Measurements from ENCODE around the gene ARL15. TPM values are rescaled to one million over a fixed set of nuclear protein-coding genes. Genes with fewer than 3 reads are reported as not detected.
A peak's percentile ranks its signal among the peaks of the same experiment; 100 is the strongest.

ARL15 gene
- total RNA-seq, 2 experiments from 2014 or later = 13.5 to 13.8 TPM

DNA sequence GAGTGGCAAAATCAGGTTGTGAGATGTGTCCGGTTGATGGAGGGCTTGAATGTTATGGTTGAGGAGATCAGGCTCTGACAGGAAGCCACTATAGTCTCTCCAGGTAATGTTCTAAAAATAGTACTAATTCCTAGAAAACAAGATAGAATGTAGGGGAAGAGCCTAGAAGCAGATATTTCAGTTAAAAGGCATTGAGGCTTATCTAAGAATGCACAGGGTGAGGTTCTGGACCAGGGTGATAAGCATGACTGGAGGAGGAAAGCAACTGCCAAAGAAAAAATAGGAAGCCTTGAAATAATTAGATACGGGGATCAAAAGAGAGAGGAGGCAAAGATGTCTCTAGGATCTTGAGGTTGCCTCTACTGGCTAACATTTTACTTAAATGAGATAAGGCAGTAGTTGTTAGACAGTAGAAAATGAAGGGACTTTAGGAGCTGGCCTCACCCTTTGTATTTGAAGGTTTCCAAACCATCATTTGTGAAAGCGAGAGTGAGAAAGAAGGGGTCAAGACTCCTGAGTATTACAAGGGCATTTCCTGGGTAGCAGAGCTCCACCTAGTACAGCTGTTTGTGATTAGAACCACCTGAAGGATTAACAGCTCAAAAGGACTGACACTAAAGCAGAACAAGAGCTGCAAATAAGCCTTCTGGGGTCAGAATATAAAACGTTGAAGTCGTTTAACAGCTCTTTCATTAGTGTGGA, 15.4 kb upstream of the ARL15 start:
- Mint-ChIP-seq H3K27ac (no peak overlapping the region), H3K4me1 (peaks cover 8% of the 10 kb centered on the region), H3K27me3 (peaks cover 13% of the 10 kb centered on the region), H3K9me3 (no peaks in the 10 kb centered on the region), H3K4me3 (no peak overlapping the region), H3K36me3 (ENCODE audit: low read depth) (no peaks in the 10 kb centered on the region)
- POLR2A ChIA-PET = no interaction called here
- no peak for DNase-seq
- CTCF ChIA-PET = no interaction called here

DNA sequence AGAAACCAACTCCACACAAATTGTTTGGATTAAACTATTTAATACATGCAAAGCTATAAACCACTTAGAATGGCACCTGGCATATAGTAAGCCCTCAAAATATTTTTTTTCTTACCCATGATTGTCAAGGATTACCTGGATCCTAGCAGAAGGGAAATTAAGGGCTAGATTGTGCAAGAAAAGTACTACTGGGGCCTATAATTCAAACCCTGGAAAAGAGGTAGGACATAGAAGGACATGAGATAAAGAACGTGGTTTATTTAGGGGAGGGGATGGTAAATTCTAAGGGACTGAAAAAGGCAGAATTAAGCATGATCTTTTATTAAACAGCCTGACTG, 14.9 kb upstream of the ARL15 start:
- DNase-seq = no peak
- peaks cover 15% of the 10 kb centered on the region for H3K27me3 Mint-ChIP-seq
- ChIA-PET CTCF (interaction anchor here (1.4 kb wide), 1 partner anchor 21 kb away, joined by 4 read pairs; no protein-coding TSS in a partner anchor), POLR2A (no interaction called here)
- H3K4me3 Mint-ChIP-seq = no peak overlapping the region
- no peaks in the 10 kb centered on the region for H3K9me3 Mint-ChIP-seq
- no peak overlapping the region for H3K27ac Mint-ChIP-seq
- no peaks in the 10 kb centered on the region for H3K36me3 Mint-ChIP-seq (ENCODE audit: low read depth)
- H3K4me1 Mint-ChIP-seq = peaks cover 8% of the 10 kb centered on the region

GRCh38 chr5:54324651-54325271, 14.4 kb upstream of the ARL15 start:
- Mint-ChIP-seq H3K9me3 (no peaks in the 10 kb centered on the region), H3K36me3 (ENCODE audit: low read depth) (no peaks in the 10 kb centered on the region), H3K27me3 (peaks cover 20% of the 10 kb centered on the region), H3K27ac (no peak overlapping the region), H3K4me3 (no peak overlapping the region), H3K4me1 (peaks cover 8% of the 10 kb centered on the region)
- DNase-seq = no peak
- ChIA-PET CTCF (interaction anchor here (1.1 to 1.4 kb wide), 2 partner anchors 21 to 95 kb away, joined by 3 to 4 read pairs; no protein-coding TSS in a partner anchor), POLR2A (interaction anchor here (0.9 kb wide), 1 partner anchor 14 kb away, joined by 4 read pairs; the partner anchor contains the start of gene ARL15)

DNA sequence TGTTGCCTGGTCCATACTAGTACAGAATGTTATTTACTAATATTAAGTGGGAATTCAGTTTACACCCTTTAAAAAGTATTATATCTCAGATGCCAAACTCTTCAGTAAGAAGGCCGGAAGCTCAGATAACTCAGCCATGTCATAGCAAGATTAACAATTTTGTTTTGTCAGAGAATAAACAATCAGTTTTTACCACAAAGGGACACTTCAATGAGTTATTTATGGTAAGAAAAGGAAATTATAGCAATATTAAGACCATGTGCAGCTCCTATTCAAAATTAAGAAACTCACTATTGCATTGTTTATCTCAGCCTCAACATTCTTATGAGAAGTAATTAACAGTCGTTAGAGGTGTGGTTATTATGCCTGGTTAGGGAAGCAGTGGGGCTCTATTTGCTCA, 13.1 kb upstream of the ARL15 start:
- Mint-ChIP-seq H3K9me3 (no peaks in the 10 kb centered on the region), H3K4me3 (no peak overlapping the region), H3K4me1 (peaks cover 8% of the 10 kb centered on the region), H3K27me3 (peaks cover 28% of the 10 kb centered on the region), H3K27ac (no peak overlapping the region), H3K36me3 (ENCODE audit: low read depth) (no peaks in the 10 kb centered on the region)
- CTCF ChIA-PET = interaction anchor here (1.0 to 1.2 kb wide), 2 partner anchors 12 to 15 kb away, joined by 3 read pairs; no protein-coding TSS in a partner anchor
- no peak for DNase-seq
- POLR2A ChIA-PET = interaction anchor here (0.8 kb wide), 1 partner anchor 13 kb away, joined by 4 read pairs; the partner anchor contains the start of gene ARL15

DNA sequence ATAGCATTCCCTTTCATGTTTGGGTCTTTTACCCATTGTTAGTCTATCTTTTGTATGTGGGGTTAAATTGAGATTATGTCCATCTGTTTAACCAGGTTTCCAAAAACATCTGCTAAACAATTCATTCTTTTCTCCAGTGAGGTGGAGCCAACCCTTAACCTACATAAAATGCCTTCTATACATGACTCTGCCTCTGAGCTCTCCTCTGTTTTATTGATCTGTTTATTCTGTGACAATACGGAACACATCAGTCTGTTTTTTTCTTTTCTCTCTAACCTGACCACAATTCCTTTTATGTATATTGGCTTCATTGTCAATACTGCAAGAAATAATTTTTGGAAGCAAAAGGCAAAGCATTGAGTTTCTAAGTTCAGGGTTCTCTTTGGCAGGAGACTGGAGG, 9.9 kb upstream of the ARL15 start:
- H3K4me1 Mint-ChIP-seq = peaks cover 2% of the 10 kb centered on the region
- no peaks in the 10 kb centered on the region for H3K9me3 Mint-ChIP-seq
- H3K27me3 Mint-ChIP-seq = peaks cover 45% of the 10 kb centered on the region
- ChIA-PET CTCF (no interaction called here), POLR2A (no interaction called here)
- DNase-seq = no peak
- no peak overlapping the region for H3K4me3 Mint-ChIP-seq
- no peak overlapping the region for H3K27ac Mint-ChIP-seq
- no peaks in the 10 kb centered on the region for H3K36me3 Mint-ChIP-seq (ENCODE audit: low read depth)

- Mint-ChIP-seq H3K27me3 (peaks cover 44% of the 10 kb centered on the region), H3K4me1 (peaks cover 6% of the 10 kb centered on the region), H3K36me3 (ENCODE audit: low read depth) (no peaks in the 10 kb centered on the region), H3K27ac (no peak overlapping the region), H3K4me3 (no peak overlapping the region), H3K9me3 (no peaks in the 10 kb centered on the region)
- DNase-seq = no peak
- CTCF ChIA-PET = no interaction called here
- POLR2A ChIA-PET = no interaction called here
Measured at GRCh38 chr5:54317511-54318260, 7.3 kb upstream of the ARL15 start.

DNA sequence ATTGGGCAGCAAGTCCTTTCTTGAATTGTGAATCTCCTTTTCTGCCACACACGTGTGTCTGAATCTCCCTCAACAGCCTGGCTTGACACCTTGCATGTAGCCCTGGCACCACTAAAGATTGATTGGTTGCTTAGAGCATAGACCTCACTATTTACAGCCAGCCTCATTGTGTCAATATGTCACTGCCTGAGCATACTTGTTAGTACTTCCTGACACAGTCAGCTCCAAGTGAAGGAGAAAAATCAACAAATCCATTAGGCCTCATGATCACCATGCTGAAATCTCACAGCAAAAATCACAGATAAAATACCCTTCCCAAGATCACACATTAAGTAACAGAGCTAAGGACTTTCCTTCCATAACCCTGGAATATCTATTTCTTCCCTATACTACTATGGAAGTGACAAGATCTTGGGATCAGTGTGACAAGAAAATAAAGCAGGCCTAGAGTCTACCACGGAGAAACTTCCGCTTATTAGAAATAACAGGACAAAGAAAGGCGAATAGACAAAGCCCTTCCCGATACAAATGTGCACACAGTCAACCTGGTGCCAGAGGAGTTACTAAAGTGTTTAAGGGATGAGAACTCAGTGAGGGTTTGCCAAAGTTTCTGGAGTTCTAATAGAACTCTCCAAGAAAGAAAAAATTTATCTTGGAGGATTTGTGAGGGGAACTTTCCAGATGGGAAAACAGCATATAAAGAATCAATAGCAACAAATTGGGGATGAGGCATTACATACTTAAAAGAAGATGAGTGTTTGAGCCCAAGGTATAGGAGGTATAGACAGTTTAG, 5.6 kb upstream of the ARL15 start:
- peaks cover 14% of the 10 kb centered on the region for H3K4me1 Mint-ChIP-seq
- POLR2A ChIA-PET = no interaction called here
- H3K27ac Mint-ChIP-seq = no peak overlapping the region
- no peak for DNase-seq
- peaks cover 44% of the 10 kb centered on the region for H3K27me3 Mint-ChIP-seq
- CTCF ChIA-PET = no interaction called here
- no peaks in the 10 kb centered on the region for H3K36me3 Mint-ChIP-seq (ENCODE audit: low read depth)
- no peaks in the 10 kb centered on the region for H3K9me3 Mint-ChIP-seq
- no peak overlapping the region for H3K4me3 Mint-ChIP-seq

DNA sequence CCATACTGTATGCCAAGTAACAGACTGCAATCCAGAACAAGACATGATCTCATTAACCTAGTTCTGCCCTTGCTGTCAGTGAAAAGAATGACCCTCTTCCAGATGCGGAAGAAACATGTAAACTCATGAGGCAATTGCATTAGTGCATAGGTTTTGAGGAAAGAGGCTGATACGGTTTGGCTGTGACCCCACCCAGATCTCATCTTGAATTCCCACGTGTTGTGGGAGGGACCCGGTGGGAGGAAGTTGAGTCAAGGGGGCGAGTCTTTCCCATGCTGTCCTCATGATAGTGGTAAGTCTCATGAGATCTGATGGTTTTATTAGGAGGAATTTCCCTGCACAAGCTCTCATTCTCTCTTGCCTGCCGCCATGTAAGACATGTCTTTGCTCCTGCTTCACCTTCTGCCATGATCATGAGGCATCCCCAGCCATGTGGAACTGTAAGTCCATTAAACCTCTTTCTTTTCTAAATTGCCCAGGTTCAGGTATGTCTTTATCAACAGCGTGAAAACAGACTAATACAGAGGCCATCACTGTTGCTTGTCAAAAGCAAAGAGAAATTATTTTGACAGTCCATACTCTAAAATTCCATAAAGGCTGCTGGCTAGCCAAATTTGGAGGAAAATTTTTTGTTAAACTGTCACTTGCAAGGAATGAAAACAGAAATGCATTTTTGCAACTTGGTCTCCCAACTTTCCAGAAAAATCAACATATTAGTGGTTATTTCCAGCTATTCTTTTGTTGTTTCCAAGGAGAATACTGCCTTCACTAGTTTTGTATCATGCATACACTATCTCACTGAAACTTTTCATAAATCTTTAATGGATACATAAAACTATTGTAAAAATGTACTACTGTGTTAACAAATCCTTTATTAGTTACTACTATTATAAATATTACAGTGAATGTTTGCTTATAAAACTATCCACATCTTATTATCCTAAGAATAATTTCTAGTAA, 3.2 kb upstream of the ARL15 start:
- H3K27me3 Mint-ChIP-seq = peaks cover 28% of the 10 kb centered on the region
- no peaks in the 10 kb centered on the region for H3K9me3 Mint-ChIP-seq
- no peak overlapping the region for H3K27ac Mint-ChIP-seq
- CTCF ChIA-PET = interaction anchor here (1.0 kb wide), 2 partner anchors 9 to 176 kb away, joined by 3 read pairs; no protein-coding TSS in a partner anchor
- POLR2A ChIA-PET = no interaction called here
- no peak overlapping the region for H3K4me3 Mint-ChIP-seq
- H3K4me1 Mint-ChIP-seq = peaks cover 24% of the 10 kb centered on the region
- no peak for DNase-seq
- peaks cover 3% of the 10 kb centered on the region for H3K36me3 Mint-ChIP-seq (ENCODE audit: low read depth)

GRCh38 chr5:54312499-54312898, 2.1 kb upstream of the ARL15 start:
- H3K36me3 Mint-ChIP-seq (ENCODE audit: low read depth) = peaks cover 3% of the 10 kb centered on the region
- POLR2A ChIA-PET = no interaction called here
- no peak for DNase-seq
- peaks cover 29% of the 10 kb centered on the region for H3K4me1 Mint-ChIP-seq
- CTCF ChIA-PET = interaction anchor here (1.0 kb wide), 1 partner anchor 177 kb away, joined by 3 read pairs; no protein-coding TSS in a partner anchor
- no peak overlapping the region for H3K4me3 Mint-ChIP-seq
- H3K9me3 Mint-ChIP-seq = no peaks in the 10 kb centered on the region
- H3K27me3 Mint-ChIP-seq = peaks cover 19% of the 10 kb centered on the region
- no peak overlapping the region for H3K27ac Mint-ChIP-seq

DNA sequence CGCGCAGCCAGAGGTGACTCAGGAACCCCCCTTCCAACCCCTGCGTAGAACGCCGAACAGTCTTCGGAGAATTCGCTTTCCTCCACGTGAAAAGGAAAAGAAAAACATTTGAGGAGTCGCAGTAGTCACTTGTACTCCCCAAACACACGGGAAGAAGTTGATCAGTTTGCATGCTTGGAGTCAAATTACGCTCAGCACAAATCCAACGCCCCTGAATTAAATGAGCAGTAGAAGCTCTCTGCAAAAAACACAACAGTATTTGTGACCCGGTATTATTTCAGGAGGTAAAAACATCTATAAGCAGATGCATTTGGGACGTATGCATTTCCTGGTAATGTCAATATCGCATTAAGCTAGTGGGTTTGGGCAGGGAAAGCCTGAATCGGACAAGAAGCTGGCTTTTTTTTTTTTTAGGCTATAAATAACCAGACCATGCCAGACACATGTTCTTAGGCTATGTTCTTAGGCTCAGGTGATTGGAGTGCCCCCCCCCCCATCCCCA, 854 bp upstream of the ARL15 start:
- peak overlapping the region; percentile 81 for H3K4me3 Mint-ChIP-seq
- no peaks in the 10 kb centered on the region for H3K9me3 Mint-ChIP-seq
- peaks cover 3% of the 10 kb centered on the region for H3K36me3 Mint-ChIP-seq (ENCODE audit: low read depth)
- ChIA-PET POLR2A (interaction anchor here (0.6 to 1.7 kb wide), 9 partner anchors 10 to 828 kb away, joined by 3 to 7 read pairs (median 4); no protein-coding TSS in a partner anchor), CTCF (interaction anchor here (0.6 to 2.5 kb wide), 7 partner anchors 10 to 434 kb away, joined by 3 to 7 read pairs (median 4); no protein-coding TSS in a partner anchor)
- no peak for DNase-seq
- H3K27me3 Mint-ChIP-seq = peaks cover 9% of the 10 kb centered on the region
- H3K4me1 Mint-ChIP-seq = peaks cover 32% of the 10 kb centered on the region
- H3K27ac Mint-ChIP-seq = peak overlapping the region; percentile 88

GRCh38 chr5:54309691-54310432, 511 bp downstream of the ARL15 start:
- H3K36me3 Mint-ChIP-seq (ENCODE audit: low read depth) = peaks cover 3% of the 10 kb centered on the region
- H3K27ac Mint-ChIP-seq = peak overlapping the region; percentile 88
- ChIA-PET POLR2A (interaction anchor here (0.7 to 1.7 kb wide), 11 partner anchors 9 to 1313 kb away, joined by 3 to 7 read pairs (median 3); no protein-coding TSS in a partner anchor), CTCF (interaction anchor here (1.3 to 2.5 kb wide), 6 partner anchors 8 to 110 kb away, joined by 3 to 7 read pairs (median 5); no protein-coding TSS in a partner anchor)
- DNase-seq = peak; percentile 37
- H3K4me1 Mint-ChIP-seq = peaks cover 32% of the 10 kb centered on the region
- no peaks in the 10 kb centered on the region for H3K9me3 Mint-ChIP-seq
- H3K27me3 Mint-ChIP-seq = peaks cover 3% of the 10 kb centered on the region
- H3K4me3 Mint-ChIP-seq = peak overlapping the region; percentile 81

Measured in activated CD4-positive, alpha-beta memory T cell treated with anti-CD3 and anti-CD28 coated beads, Interleukin-2, amount 10 ng/mL, durations not matched to agents 7 days and 5 days (primary cell).